Bronchial epithelial cell (primary cell): Measurements from ENCODE around the gene MED12L. TPM values are rescaled to one million over a fixed set of nuclear protein-coding genes. Genes with fewer than 3 reads are reported as not detected.
A peak's percentile ranks its signal among the peaks of the same experiment; 100 is the strongest.

Experiments
- DNase-seq: peaks from one replicate; pipeline ENCODE4 v3.0.0-alpha.2; 2010; ENCODE audit warnings: low read depth
- FAIRE-seq: peaks from 2 replicates; lab custom pipeline; 2011; peaks lifted over from hg19 to GRCh38; lab: Jason Lieb, UNC
- H3K27me3 ChIP-seq: 2 replicates; pipeline ENCODE4 v1.5.1; 2011; ENCODE audit warnings: low read length; ENCODE audit not compliant: control insufficient read depth, insufficient read depth
- H3K36me3 ChIP-seq: 2 replicates; pipeline ENCODE4 v1.5.1; 2011; ENCODE audit warnings: low read length; ENCODE audit not compliant: control insufficient read depth, insufficient read depth
- H3K4me3 ChIP-seq: 2 replicates; pipeline ENCODE4 v1.5.1; 2011; ENCODE audit warnings: mild to moderate bottlenecking, low read depth, low read length, control low read depth
- CTCF ChIP-seq: IDR thresholded peaks from 2 replicates; pipeline ENCODE4 v1.5.1; 2011; ENCODE audit warnings: mild to moderate bottlenecking, moderate library complexity, low read length, control low read depth, inconsistent platforms; ENCODE audit not compliant: insufficient read depth, severe bottlenecking
- total RNA-seq: library from RNA; depleted of rRNA; stranded (reverse); fragments of >200 nt; gene quantifications from 2 replicates; pipeline ENCODE4 v1.2.1, GENCODE V29; 2014

The MED12L gene
- total RNA-seq, 1 donor from 2014 or later: 0.26 TPM

- no peaks in the 10 kb centered on the region for H3K27me3 ChIP-seq
- FAIRE-seq (no peak), DNase-seq (no peak)
- no peak overlapping the region for H3K4me3 ChIP-seq
- TF ChIP-seq CTCF: no peak
- H3K36me3 ChIP-seq: no peaks in the 10 kb centered on the region
These were observed 60.2 kb downstream of the MED12L start for GRCh38 chr3:151145713-151146070.

- peak; percentile 71 for DNase-seq
- Histone ChIP-seq H3K4me3 (no peak overlapping the region), H3K27me3 (no peaks in the 10 kb centered on the region), H3K36me3 (no peaks in the 10 kb centered on the region)
- FAIRE-seq: peak; percentile 52
- peak; percentile 88 for TF ChIP-seq CTCF
These were observed 60.7 kb downstream of the MED12L start for GRCh38 chr3:151146071-151146730.

- Histone ChIP-seq H3K36me3 (no peaks in the 10 kb centered on the region), H3K4me3 (no peak overlapping the region), H3K27me3 (no peaks in the 10 kb centered on the region)
- TF ChIP-seq CTCF: no peak
- DNase-seq: no peak
- no peak for FAIRE-seq
These were observed 61.2 kb downstream of the MED12L start for GRCh38 chr3:151146731-151147091.

- FAIRE-seq (no peak), DNase-seq (no peak)
- Histone ChIP-seq H3K4me3 (no peak overlapping the region), H3K36me3 (no peaks in the 10 kb centered on the region), H3K27me3 (no peaks in the 10 kb centered on the region)
- TF ChIP-seq CTCF: no peak
These were observed 61.8 kb downstream of the MED12L start for GRCh38 chr3:151147299-151147698.

- Histone ChIP-seq H3K4me3 (no peak overlapping the region), H3K36me3 (no peaks in the 10 kb centered on the region), H3K27me3 (no peaks in the 10 kb centered on the region)
- TF ChIP-seq CTCF: no peak
- FAIRE-seq (no peak), DNase-seq (no peak)
These were observed 67.1 kb downstream of the MED12L start for GRCh38 chr3:151152455-151153079.
